GM18520 (cell line): Measurements from ENCODE around the gene TAS2R30.

Source experiments
- ATAC-seq: cut with Tn5 transposase; IDR thresholded peaks from one replicate; pipeline ENCODE4 v1.9.1; 2021; ENCODE audit not compliant: unreplicated experiment

The TAS2R30 gene

DNA sequence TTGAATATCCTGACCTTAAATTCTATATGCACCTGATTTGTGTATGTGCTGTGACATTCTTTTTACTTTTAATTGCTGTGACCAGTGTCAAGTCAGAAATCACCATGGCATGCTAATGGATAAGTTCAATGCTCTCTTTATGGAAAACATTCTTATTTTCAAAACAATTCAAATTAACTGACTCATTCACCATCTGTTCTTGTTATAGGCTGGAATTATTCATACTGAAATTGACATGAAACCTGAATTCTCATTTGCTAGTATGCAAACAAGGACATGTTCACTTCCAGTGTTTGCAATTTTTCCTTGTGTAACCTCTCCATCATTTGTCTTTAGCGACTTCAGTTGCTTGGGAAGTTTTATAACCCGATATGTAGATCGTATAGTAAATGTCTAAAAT, at the start of gene TAS2R30:
Gene TAS2R30, minus strand, starts transcription at position 340 of the 400 bp plus-strand sequence. CDS start 400 bp downstream, outside the sequence.
- ATAC-seq, result no peak

- no peak for ATAC-seq
These were observed 48.6 kb upstream of the TAS2R30 start for GRCh38 chr12:11183011-11183410.

DNA sequence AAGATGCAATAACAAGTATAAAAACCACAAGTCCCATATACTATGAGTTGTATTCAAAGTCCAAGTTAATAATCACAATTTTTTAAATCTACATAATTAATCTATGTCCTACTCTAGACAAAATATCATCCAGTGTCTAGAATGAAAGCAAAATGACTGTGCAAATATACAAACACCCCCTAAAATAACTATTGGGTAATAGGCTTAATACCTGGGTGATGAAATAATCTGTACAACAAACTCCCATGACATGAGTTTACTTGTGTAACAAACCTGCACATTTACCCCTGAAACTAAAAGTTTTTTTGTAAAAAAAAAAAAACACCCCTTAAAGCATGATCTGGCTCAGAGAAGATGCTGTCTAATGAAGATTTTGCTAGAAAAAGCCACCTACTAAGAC, 48.1 kb upstream of the TAS2R30 start:
- no peak for ATAC-seq

DNA sequence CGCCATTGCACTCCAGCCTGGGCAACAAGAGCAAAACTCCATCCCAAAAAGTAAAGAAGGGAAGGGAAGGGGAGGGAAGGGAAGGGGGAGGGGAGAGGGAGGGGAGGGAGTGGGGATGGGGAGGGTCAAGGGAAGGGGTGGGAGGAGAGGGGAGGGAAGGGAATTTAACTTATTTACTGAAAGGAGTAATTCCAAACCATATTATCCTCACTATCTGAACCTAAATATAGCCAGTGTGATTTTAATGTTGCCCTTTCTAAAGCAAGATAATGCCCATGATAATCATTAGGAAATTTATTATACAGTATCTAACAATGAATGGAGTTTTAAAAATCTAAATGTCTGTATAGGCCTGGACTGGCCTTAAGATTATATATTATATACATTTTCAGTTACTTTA, 43.8 kb upstream of the TAS2R30 start:
- ATAC-seq, result no peak

DNA sequence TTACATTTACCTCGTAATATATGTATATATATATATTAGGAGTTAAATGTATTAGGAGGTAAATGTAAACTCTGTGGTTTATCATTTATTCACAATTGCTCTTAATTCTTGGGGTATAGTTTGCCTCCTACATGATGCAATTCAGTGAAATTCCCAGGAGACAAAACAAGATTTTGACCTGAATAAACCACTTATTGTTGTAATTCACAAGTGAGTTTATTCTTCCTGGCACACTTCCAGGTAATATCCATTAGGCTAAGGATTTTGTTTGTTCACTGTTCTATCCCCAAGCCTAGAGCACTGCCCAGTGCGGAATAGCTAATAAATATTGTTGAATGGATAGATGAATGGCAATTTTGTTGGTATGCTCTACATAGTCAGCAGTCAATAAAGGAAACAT, 39.6 kb upstream of the TAS2R30 start:
- no peak for ATAC-seq

GRCh38 chr12:11171969-11172675, 37.7 kb upstream of the TAS2R30 start:
- no peak for ATAC-seq

DNA sequence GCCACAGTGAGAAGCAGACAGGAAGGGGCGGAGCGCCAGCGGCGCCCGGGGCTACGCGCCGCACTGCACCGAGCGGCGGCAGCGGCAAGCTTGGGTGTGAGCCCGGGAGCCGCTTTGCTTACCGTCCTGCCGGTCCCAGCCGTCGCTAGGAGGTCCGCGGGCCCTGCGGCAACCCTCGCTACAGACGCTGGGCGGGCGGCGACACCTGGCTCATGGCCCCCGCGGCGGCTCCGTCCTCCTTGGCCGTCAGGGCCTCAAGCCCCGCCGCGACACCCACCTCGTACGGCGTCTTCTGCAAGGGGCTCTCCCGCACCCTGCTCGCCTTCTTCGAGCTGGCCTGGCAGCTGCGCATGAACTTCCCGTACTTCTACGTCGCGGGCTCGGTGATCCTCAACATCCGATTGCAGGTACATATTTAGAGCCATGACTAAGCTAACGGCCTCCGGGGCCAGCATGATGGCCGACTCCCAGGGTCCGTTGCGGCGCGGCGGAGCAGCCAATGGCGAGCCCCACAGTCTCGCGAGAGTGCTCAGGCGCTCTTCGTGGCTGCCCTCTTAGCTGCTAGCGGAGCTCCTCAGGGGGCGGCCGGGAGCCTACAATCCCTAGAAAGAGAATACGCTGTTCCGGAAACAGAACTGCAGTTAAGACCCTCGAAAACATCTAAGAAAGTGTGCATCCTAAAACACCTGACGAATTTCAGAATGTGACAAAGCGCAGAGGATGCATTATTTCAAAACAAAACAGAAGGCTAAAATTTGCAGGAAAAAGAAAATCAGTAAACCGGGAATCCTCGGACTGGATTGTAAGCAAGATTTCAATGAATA, 36.9 kb upstream of the TAS2R30 start, which contains the start of gene SMIM10L1:
Gene SMIM10L1, plus strand, starts transcription at position 50 of the 824 bp plus-strand sequence. Its CDS starts 163 bp downstream, at position 213.
- ATAC-seq, result peak; percentile 89

GRCh38 chr12:11170810-11171144, 36.3 kb upstream of the TAS2R30 start:
- no peak for ATAC-seq

- no peak for ATAC-seq
These were observed 31.9 kb upstream of the TAS2R30 start for GRCh38 chr12:11166300-11166699.

DNA sequence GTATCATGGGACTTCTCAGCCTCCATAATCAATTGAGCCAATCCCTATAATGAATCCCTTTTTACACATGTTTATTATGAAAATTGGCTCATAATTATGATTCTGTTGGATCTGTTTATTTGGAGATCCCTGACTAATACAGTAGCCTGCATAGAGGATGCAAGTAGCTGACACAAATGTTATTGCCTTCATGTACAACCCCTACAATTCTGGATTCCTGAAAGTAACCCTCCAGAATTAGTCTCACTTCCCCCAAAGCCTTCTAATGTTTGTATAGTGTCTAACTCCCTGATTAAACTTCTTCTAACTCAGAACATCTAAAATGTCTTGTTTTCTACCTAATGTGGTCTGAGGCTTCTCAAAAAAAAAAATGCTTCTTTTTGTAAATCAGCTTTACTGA, 29.9 kb upstream of the TAS2R30 start:
- no peak for ATAC-seq

DNA sequence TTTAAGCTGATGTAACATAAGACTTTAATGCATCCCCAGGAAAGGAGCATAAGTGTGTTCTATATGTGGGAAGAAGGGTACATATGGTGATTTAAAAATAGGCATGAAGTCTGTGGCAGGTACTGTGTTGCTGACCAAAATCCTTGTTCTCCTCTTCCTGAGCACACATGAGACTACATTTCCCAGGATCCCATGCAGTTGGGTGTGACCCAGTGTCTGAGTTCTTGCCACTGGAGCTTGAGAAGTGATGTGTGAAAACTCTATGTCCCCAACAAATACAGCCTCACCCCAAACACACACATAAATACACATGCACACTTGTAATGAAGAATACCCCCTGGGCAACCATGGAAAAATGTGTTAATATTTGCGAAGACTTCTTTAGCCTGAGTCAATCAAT, 28.1 kb upstream of the TAS2R30 start:
- ATAC-seq, result no peak

DNA sequence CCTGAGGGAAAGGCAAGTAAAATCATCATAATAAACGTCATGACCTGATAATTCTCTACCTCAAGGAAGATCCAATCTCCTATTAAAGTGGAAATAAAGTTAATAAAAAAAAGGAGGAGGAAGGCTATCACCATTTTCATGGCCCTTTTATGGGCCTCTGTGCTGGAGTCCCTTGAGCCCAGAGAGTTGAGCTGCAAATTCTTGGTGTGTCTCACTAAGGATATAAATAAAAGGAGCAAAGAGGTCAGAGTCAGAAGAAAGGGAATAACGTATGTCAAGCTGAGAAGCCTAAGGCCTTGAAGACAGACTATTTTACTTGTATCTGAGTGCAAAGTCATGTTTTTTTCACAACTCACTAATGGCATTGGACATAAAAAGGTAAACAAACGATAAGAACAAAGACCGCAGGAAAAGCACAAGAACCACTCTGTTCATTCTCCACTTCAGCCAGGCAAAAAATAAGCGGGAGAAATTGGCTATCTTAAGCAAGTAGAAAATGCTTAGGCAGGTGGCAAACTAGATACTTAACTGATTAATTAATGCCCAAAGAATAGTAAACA, 24.5 kb upstream of the TAS2R30 start:
- no peak for ATAC-seq

DNA sequence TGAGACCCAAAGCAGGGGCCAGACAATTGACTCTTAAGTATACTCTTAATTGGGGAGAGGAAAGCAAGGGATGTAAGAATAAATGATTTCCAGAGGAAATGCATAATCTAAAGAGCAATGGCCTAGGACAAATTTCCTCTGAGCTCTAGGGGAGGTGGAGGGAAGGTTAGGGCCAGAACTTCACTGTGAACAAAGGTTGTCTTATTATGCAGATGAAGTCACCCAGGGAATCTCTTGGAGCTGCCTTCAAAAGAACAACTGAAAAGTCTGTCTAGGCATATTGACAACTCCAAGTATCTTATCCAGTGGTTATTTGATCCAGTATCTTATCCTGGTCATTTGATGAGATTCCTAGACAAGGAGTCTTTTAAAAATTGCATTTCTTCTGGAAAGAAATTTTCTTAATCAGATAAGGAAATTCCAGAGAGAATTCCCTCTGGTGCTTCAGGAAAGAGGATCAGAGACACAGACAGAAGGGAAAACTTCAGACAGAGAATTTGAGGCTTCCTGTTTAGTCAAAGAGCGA, 20.0 kb upstream of the TAS2R30 start:
- ATAC-seq, result no peak

DNA sequence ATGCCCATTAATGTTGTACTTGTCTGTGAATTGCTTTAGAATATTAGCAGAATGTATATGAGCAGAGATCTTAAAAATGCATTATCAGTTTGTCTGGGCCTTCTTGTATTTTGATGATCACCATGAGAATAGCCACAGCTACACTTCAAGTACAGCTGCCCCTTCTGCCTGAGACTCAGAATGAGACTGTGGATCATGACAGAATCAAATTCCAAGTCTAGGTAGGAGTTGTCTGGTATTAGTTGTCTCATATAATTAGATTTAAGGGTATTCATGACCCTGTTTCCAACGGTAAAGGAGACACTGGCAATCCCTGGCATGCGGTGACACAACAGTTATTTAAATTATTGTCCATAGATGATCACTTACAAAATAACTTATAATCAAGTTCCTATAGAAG, 18.3 kb upstream of the TAS2R30 start:
- ATAC-seq, result no peak

- no peak for ATAC-seq
These were observed 16.4 kb upstream of the TAS2R30 start for GRCh38 chr12:11150832-11151231.

- no peak for ATAC-seq
These were observed 13.0 kb upstream of the TAS2R30 start for GRCh38 chr12:11147420-11147819.

GRCh38 chr12:11144297-11144696, 9.9 kb upstream of the TAS2R30 start:
- no peak for ATAC-seq

GRCh38 chr12:11143352-11143751, 8.9 kb upstream of the TAS2R30 start:
- no peak for ATAC-seq

DNA sequence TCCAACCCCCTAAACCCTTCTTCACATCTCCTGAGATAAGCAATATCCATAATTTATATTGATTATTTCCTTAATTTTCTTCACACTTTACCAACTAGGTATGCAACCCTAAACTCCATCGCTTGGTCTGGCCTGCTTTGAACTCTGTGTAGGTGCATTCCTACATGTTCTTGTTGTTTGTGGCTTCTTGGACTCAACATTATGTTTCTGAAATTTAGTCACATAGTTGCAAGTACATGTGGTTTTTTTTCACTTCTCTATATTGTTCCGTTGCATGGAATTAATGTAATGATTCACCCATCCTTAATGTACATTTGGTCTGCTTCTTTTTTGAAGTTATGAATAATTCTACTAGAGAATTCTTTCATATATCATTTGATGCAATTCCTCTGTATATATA, 1.6 kb upstream of the TAS2R30 start:
- peak; percentile 56 for ATAC-seq

GRCh38 chr12:11133816-11134215, 628 bp downstream of the TAS2R30 start:
- no peak for ATAC-seq

GRCh38 chr12:11133162-11133561, 1.3 kb downstream of the TAS2R30 start:
- no peak for ATAC-seq

DNA sequence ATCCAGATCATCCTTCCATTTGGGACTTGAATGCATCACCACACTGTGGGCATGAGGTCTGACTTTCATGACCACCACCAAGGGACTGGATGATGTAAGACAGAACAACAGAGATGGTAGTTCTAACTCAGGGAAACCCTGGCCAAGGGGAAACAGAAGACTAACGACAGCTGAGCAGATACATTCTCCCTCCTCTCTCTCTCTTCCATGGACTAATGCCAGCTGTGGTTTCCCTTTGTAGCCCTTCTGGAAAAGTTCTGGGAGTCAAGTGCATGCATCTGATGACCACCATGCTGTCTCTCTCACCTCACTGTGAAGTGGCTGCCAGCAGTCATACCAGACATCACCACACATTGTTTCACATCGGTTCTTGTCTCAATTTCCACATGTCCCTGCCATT, 3.4 kb downstream of the TAS2R30 start:
- no peak for ATAC-seq
